Upper lobe of right lung (tissue), 1 donor: ENCODE measurements around the gene ABI2. TPM values are rescaled to one million over a fixed set of nuclear protein-coding genes. Genes with fewer than 3 reads are reported as not detected.
"Not testable (repeated sequence)": the region's sequence is repeated elsewhere in the genome, so short reads cannot be mapped to it uniquely, and the experiment has no call there.

Source experiments
- ATAC-seq: fragments of 200-7000 bp; cut with Tn5 transposase; one replicate; pipeline ENCODE4 v1.9.1; 2020; ENCODE audit warnings: mild to moderate bottlenecking, moderate library complexity
- DNase-seq: peaks from one replicate; pipeline ENCODE4 v3.0.0-alpha.2; 2020
- H3K27ac ChIP-seq: fragments of 200-600 bp; one replicate; pipeline ENCODE4 v1.8.0; 2022
- H3K27me3 ChIP-seq: fragments of 200-600 bp; one replicate; pipeline ENCODE4 v1.8.0; 2022; ENCODE audit warnings: mild to moderate bottlenecking
- H3K36me3 ChIP-seq: fragments of 200-600 bp; one replicate; pipeline ENCODE4 v1.8.0; 2022
- H3K4me1 ChIP-seq: fragments of 200-600 bp; one replicate; pipeline ENCODE4 v1.8.0; 2022
- H3K4me3 ChIP-seq: fragments of 200-600 bp; one replicate; pipeline ENCODE4 v1.8.0; 2022; ENCODE audit warnings: mild to moderate bottlenecking
- H3K9me3 ChIP-seq: fragments of 200-600 bp; one replicate; pipeline ENCODE4 v1.8.0; 2022
- intact Hi-C: fragments of 100-400 bp; cut with DNase I; formaldehyde crosslinking; loops from one replicate; pipeline ENCODE4 v1.11.0; 2022
- total RNA-seq: library from RNA; stranded (reverse); fragmentation: NEBNext Ultra II Directional; extraction: Animal tissue kit (Norgen Biotek cat#: 25700); gene quantifications from one replicate; pipeline ENCODE4 v1.2.1, GENCODE V29; 2021
- TF ChIP-seq, protein P1 (sequence below): fragments of 200-600 bp; IDR thresholded peaks from one replicate; pipeline ENCODE4 v1.8.0; 2022; ENCODE audit warnings: antibody characterized with exemption
- donor health status: DM: no; HTN: yes; CAD: no; lungs with severe emphysema.

Gene ABI2
- total RNA-seq, 1 donor from 2014 or later = 46.3 TPM

GRCh38 chr2:203383038-203383437, 54.8 kb downstream of the ABI2 start:
- Histone ChIP-seq H3K27ac (no peak overlapping the region), H3K4me1 (no peaks in the 10 kb centered on the region), H3K9me3 (no peaks in the 10 kb centered on the region), H3K4me3 (no peak overlapping the region), H3K27me3 (no peaks in the 10 kb centered on the region), H3K36me3 (no peaks in the 10 kb centered on the region)
- no peak for ATAC-seq
- intact Hi-C loops = no loop called here
- TF ChIP-seq, protein P1, sequence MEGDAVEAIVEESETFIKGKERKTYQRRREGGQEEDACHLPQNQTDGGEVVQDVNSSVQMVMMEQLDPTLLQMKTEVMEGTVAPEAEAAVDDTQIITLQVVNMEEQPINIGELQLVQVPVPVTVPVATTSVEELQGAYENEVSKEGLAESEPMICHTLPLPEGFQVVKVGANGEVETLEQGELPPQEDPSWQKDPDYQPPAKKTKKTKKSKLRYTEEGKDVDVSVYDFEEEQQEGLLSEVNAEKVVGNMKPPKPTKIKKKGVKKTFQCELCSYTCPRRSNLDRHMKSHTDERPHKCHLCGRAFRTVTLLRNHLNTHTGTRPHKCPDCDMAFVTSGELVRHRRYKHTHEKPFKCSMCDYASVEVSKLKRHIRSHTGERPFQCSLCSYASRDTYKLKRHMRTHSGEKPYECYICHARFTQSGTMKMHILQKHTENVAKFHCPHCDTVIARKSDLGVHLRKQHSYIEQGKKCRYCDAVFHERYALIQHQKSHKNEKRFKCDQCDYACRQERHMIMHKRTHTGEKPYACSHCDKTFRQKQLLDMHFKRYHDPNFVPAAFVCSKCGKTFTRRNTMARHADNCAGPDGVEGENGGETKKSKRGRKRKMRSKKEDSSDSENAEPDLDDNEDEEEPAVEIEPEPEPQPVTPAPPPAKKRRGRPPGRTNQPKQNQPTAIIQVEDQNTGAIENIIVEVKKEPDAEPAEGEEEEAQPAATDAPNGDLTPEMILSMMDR = no peak
- DNase-seq = no peak

- H3K36me3 ChIP-seq, H3K27ac ChIP-seq, H3K27me3 ChIP-seq, H3K4me1 ChIP-seq, H3K4me3 ChIP-seq, DNase-seq, ATAC-seq, intact Hi-C loops, H3K9me3 ChIP-seq: not testable (repeated sequence)
Observed at GRCh38 chr2:203388153-203388552, 60.0 kb downstream of the ABI2 start.

GRCh38 chr2:203394519-203395227, 66.5 kb downstream of the ABI2 start:
- ATAC-seq = no peak
- H3K4me1 ChIP-seq = no peaks in the 10 kb centered on the region
- TF ChIP-seq, protein P1 = no peak
- H3K27ac ChIP-seq = no peak overlapping the region
- no peaks in the 10 kb centered on the region for H3K27me3 ChIP-seq
- no peak for DNase-seq
- peaks cover 29% of the 10 kb centered on the region for H3K36me3 ChIP-seq
- intact Hi-C loops = no loop called here
- no peak overlapping the region for H3K4me3 ChIP-seq
- no peaks in the 10 kb centered on the region for H3K9me3 ChIP-seq

DNA sequence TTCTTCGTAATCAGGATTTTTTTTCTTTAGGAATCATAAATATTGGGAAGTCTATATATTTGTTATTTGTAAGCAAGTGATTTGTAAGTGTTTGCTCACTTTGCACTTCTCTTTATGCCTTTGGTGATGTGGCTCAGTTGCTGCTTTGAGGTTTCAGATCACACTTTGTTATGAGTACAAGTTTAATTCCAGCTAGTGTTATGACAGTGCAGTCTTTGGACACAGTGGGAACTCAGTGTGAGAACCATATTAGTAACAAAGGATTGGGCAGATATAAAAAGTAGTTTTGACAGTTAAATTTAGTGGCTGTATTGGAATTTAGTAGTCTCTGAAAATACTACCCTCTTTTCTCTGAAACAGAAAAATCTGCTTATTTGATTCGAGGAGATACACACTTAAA, 67.7 kb downstream of the ABI2 start:
- H3K27me3 ChIP-seq = no peaks in the 10 kb centered on the region
- ATAC-seq = no peak
- no peak for DNase-seq
- no peak overlapping the region for H3K27ac ChIP-seq
- peaks cover 29% of the 10 kb centered on the region for H3K36me3 ChIP-seq
- intact Hi-C loops = no loop called here
- no peak overlapping the region for H3K4me3 ChIP-seq
- no peaks in the 10 kb centered on the region for H3K9me3 ChIP-seq
- H3K4me1 ChIP-seq = no peaks in the 10 kb centered on the region
- TF ChIP-seq, protein P1 = no peak

GRCh38 chr2:203396667-203397066, 68.5 kb downstream of the ABI2 start:
- Histone ChIP-seq H3K36me3 (peaks cover 29% of the 10 kb centered on the region), H3K9me3 (no peaks in the 10 kb centered on the region), H3K4me1 (no peaks in the 10 kb centered on the region), H3K4me3 (no peak overlapping the region), H3K27ac (no peak overlapping the region), H3K27me3 (no peaks in the 10 kb centered on the region)
- DNase-seq = no peak
- intact Hi-C loops = no loop called here
- ATAC-seq = no peak
- TF ChIP-seq, protein P1 = no peak

DNA sequence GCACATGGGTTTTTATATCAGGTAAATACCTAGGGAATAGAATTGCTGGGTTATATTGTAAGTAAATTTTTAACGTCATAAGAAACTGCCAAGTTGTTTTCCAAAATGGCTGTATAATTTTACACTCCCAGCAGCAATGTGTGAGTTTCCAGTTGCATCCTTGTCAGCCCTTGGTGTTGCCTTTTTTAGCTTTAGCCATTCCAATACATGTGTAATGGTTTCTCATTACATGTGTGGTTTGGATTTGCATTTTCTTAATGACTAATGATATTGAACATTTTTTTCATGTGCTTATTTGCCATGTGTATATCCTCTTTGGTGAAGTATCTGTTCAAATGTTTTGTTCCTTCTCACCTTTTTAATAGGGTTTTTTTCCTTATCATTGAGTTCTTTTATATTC, 70.8 kb downstream of the ABI2 start:
- intact Hi-C loops = no loop called here
- DNase-seq = no peak
- Histone ChIP-seq H3K4me3 (no peak overlapping the region), H3K4me1 (no peaks in the 10 kb centered on the region), H3K36me3 (peaks cover 36% of the 10 kb centered on the region), H3K27ac (no peak overlapping the region), H3K27me3 (no peaks in the 10 kb centered on the region), H3K9me3 (no peaks in the 10 kb centered on the region)
- ATAC-seq = no peak
- TF ChIP-seq, protein P1 = no peak
